Measurements from ENCODE around the gene ZBTB8A. TPM values are rescaled to one million over a fixed set of nuclear protein-coding genes. Genes with fewer than 3 reads are reported as not detected.

The ZBTB8A gene
- total RNA-seq, 1 experiment from 2014 or later, result 4.2 TPM

DNA sequence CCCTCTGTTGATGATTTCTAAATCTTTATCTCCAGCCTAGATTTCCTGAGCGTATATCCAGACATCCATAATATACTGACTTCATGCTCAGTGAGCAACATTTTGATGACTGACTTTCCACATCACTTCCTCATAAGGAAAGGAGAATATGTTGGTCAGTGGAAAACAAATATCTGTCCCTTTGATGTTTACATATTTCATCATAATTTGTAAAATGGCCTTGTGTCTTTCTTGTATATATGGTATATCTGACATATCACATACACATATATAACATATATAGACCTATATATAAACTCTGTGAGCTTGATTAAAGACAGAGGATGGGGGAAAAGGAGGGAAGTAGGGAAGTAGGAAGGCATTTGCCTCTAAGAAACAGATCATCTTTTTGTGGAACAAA, 18.6 kb downstream of the ZBTB8A start:
- Histone ChIP-seq H3K9me2 (ENCODE audit: insufficient read depth) (no peaks in the 10 kb centered on the region), H3F3A (ENCODE audit: insufficient read depth, low read depth) (no peaks in the 10 kb centered on the region), H2AFZ (no peak overlapping the region), H3K4me2 (no peak overlapping the region), H3K36me3 (ENCODE audit: low read depth) (no peaks in the 10 kb centered on the region), H3K27me3 (ENCODE audit: insufficient read depth, low read depth) (no peaks in the 10 kb centered on the region), H3K27ac (no peak overlapping the region), H3K9me3 (ENCODE audit: insufficient read depth, low read depth) (no peaks in the 10 kb centered on the region), H3K79me2 (ENCODE audit: low read depth) (no peaks in the 10 kb centered on the region), H3K4me1 (replicated peaks; ENCODE audit: insufficient read depth) (no peaks in the 10 kb centered on the region), H4K20me1 (ENCODE audit: insufficient read depth) (no peaks in the 10 kb centered on the region), H3K4me3 (no peak overlapping the region)
- intact Hi-C loops (cut with micrococcal nuclease; ENCODE audit: unreplicated experiment), result no loop called here
- TF ChIP-seq EZH2 (IDR thresholded peaks at IDR 0.05; ENCODE audit: low read depth), result no peak
- BruUV-seq (replicated peaks), result no TSS peak
- CTCF ChIA-PET, result interaction anchor here (0.5 to 0.6 kb wide), 2 partner anchors 12 to 37 kb away, joined by 3 to 10 read pairs; no protein-coding TSS in a partner anchor
- DNase-seq, result no peak
- POLR2A ChIA-PET (ENCODE audit: unreplicated experiment), result no interaction called here

DNA sequence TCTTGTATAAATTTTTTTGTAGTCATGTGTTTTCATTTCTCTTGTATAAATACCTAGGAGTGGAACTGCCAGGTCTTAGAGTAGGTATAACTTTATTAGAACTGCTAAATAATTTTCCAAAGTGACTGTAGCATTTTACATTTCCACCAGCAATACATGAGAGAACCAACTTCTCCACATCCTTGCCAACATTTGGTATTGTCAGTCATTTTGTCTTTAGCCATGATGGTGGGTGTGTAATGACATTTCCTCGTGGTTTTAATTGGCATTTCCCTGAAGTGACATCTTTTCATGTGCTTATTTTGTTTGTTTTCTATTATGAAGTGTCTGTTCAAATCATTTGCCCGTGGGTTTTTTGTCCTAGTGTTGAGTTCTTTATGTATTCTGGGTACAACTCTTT, 29.7 kb downstream of the ZBTB8A start:
- H2AFZ ChIP-seq, result no peak overlapping the region
- TF ChIP-seq, protein P1, sequence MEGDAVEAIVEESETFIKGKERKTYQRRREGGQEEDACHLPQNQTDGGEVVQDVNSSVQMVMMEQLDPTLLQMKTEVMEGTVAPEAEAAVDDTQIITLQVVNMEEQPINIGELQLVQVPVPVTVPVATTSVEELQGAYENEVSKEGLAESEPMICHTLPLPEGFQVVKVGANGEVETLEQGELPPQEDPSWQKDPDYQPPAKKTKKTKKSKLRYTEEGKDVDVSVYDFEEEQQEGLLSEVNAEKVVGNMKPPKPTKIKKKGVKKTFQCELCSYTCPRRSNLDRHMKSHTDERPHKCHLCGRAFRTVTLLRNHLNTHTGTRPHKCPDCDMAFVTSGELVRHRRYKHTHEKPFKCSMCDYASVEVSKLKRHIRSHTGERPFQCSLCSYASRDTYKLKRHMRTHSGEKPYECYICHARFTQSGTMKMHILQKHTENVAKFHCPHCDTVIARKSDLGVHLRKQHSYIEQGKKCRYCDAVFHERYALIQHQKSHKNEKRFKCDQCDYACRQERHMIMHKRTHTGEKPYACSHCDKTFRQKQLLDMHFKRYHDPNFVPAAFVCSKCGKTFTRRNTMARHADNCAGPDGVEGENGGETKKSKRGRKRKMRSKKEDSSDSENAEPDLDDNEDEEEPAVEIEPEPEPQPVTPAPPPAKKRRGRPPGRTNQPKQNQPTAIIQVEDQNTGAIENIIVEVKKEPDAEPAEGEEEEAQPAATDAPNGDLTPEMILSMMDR (conservative IDR thresholded peaks at IDR 0.05), result no peak
- TF ChIP-seq EZH2 (IDR thresholded peaks at IDR 0.05; ENCODE audit: low read depth), result no peak
- H3K9me3 ChIP-seq (ENCODE audit: insufficient read depth, low read depth), result no peaks in the 10 kb centered on the region
- no peaks in the 10 kb centered on the region for H3F3A ChIP-seq (ENCODE audit: insufficient read depth, low read depth)
- H3K27me3 ChIP-seq (ENCODE audit: insufficient read depth, low read depth), result no peaks in the 10 kb centered on the region
- H4K20me1 ChIP-seq (ENCODE audit: insufficient read depth), result peaks cover 6% of the 10 kb centered on the region; the same call in 1 of the 2 replicates
- ChIA-PET CTCF (interaction anchor here (0.7 kb wide), 1 partner anchor 11 kb away, joined by 3 read pairs; no protein-coding TSS in a partner anchor), POLR2A (ENCODE audit: unreplicated experiment) (no interaction called here)
- no peak for DNase-seq
- no peaks in the 10 kb centered on the region for H3K36me3 ChIP-seq (ENCODE audit: low read depth)
- no peaks in the 10 kb centered on the region for H3K4me1 ChIP-seq (replicated peaks; ENCODE audit: insufficient read depth)
- no TSS peak for BruUV-seq (replicated peaks)
- intact Hi-C loops (cut with micrococcal nuclease; ENCODE audit: unreplicated experiment), result no loop called here
- H3K9me2 ChIP-seq (ENCODE audit: insufficient read depth), result no peaks in the 10 kb centered on the region
- H3K4me2 ChIP-seq, result no peak overlapping the region
- H3K79me2 ChIP-seq (ENCODE audit: low read depth), result no peaks in the 10 kb centered on the region
- H3K4me3 ChIP-seq, result no peak overlapping the region
- H3K27ac ChIP-seq, result no peak overlapping the region

DNA sequence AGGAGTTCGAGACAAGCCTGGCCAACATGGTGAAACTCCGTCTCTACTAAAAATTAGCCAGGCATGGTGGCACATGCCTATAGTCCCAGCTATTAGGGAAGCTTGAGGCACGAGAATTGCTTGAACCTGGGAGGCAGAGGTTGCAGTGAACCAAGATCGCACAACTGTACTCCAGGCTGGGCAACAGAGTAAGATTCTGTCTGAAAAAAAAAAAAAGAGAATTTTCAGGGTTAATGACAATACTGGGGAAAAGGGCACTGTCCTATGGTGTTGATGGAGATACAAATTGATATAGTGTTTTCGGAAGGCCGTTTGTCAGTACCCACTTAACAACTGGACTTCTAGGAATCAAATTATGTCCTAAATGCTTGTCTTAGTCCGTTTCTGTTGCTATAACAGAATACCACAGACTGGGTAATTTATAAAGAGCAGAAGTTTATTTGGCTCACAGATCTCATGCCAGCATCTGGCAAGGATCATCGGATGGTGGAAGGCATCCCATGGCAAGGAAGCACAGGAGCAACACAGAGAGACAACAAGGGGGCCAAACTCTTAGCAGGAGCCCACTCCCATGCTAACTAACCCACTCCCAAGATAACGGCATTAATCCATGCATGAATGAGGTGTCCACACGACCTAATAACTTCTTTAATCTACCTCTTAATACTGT, 41.3 kb downstream of the ZBTB8A start:
- no peak for TF ChIP-seq EZH2 (IDR thresholded peaks at IDR 0.05; ENCODE audit: low read depth)
- TF ChIP-seq, protein P1 (conservative IDR thresholded peaks at IDR 0.05), result no peak
- ChIA-PET CTCF (no interaction called here), POLR2A (ENCODE audit: unreplicated experiment) (no interaction called here)

More for the DNA sequence above, 41.3 kb downstream of the ZBTB8A start:
- no peak overlapping the region for H3K4me3 ChIP-seq
- H3K27ac ChIP-seq, result no peak overlapping the region
- no peaks in the 10 kb centered on the region for H3K4me1 ChIP-seq (replicated peaks; ENCODE audit: insufficient read depth)
- no peak overlapping the region for H2AFZ ChIP-seq
- no peak overlapping the region for H3K4me2 ChIP-seq
- no peaks in the 10 kb centered on the region for H3K79me2 ChIP-seq (ENCODE audit: low read depth)
- H4K20me1 ChIP-seq (ENCODE audit: insufficient read depth), result no peaks in the 10 kb centered on the region
- H3F3A ChIP-seq (ENCODE audit: insufficient read depth, low read depth), result peaks cover 11% of the 10 kb centered on the region; the same call in 1 of the 2 replicates
- no peaks in the 10 kb centered on the region for H3K9me2 ChIP-seq (ENCODE audit: insufficient read depth)
- no peaks in the 10 kb centered on the region for H3K27me3 ChIP-seq (ENCODE audit: insufficient read depth, low read depth)
- intact Hi-C loops (cut with micrococcal nuclease; ENCODE audit: unreplicated experiment), result no loop called here
- no peaks in the 10 kb centered on the region for H3K9me3 ChIP-seq (ENCODE audit: insufficient read depth, low read depth)
- 0 out of 2 replicates have a peak, but pooled peaks cover 4% of the 10 kb centered on the region for H3K36me3 ChIP-seq (ENCODE audit: low read depth)
- BruUV-seq (replicated peaks), result no TSS peak
- DNase-seq, result no peak

Data from PC-9 (cell line).